GM23338 (cell line): Measurements from ENCODE around the gene ANTKMT. TPM values are rescaled to one million over a fixed set of nuclear protein-coding genes. Genes with fewer than 3 reads are reported as not detected.

ENCODE experiments used
- ATAC-seq: fragments of 200-7000 bp; cut with Tn5 transposase; 3 replicates; pipeline ENCODE4 v1.9.1; 2020
- DNase-seq: peaks from one replicate; pipeline ENCODE4 v3.0.0-alpha.2; 2015; ENCODE audit warnings: low spot score
- H2AFZ ChIP-seq: fragments of 200-600 bp; sonication (generic); 2 replicates; pipeline ENCODE4 v1.8.0; 2016; ENCODE audit warnings: antibody characterized with exemption, mild to moderate bottlenecking, moderate library complexity
- H3F3A ChIP-seq: fragments of 200-600 bp; sonication (generic); replicated peaks from 2 replicates; pipeline ENCODE4 v1.8.0; 2017; ENCODE audit warnings: antibody characterized with exemption, mixed run types, low read depth
- H3K27ac ChIP-seq: fragments of 200-600 bp; sonication (generic); 2 replicates; pipeline ENCODE4 v1.6.1; 2016; ENCODE audit warnings: low read depth
- H3K27me3 ChIP-seq: fragments of 200-600 bp; sonication (generic); 2 replicates; pipeline ENCODE4 v1.8.0; 2016; ENCODE audit warnings: mild to moderate bottlenecking, mixed run types, moderate library complexity; ENCODE audit not compliant: insufficient read depth
- H3K36me3 ChIP-seq: fragments of 200-600 bp; sonication (generic); 2 replicates; pipeline ENCODE4 v1.8.0; 2016; ENCODE audit warnings: mild to moderate bottlenecking; ENCODE audit not compliant: insufficient read depth
- H3K4me1 ChIP-seq: fragments of 200-600 bp; sonication (generic); 2 replicates; pipeline ENCODE4 v1.8.0; 2016; ENCODE audit warnings: mild to moderate bottlenecking, moderate library complexity; ENCODE audit not compliant: insufficient read depth
- H3K4me2 ChIP-seq: fragments of 200-600 bp; sonication (generic); 2 replicates; pipeline ENCODE4 v1.7.1; 2017; ENCODE audit warnings: mixed run types
- H3K4me3 ChIP-seq: fragments of 200-600 bp; sonication (generic); 2 replicates; pipeline ENCODE4 v1.6.1; 2016; ENCODE audit warnings: mixed run types
- H3K79me2 ChIP-seq: fragments of 200-600 bp; sonication (generic); replicated peaks from 2 replicates; pipeline ENCODE4 v1.8.0; 2017; ENCODE audit warnings: mild to moderate bottlenecking; ENCODE audit not compliant: insufficient read depth
- H3K9me2 ChIP-seq: fragments of 200-600 bp; sonication (generic); 2 replicates; pipeline ENCODE4 v1.8.0; 2017; ENCODE audit not compliant: insufficient read depth
- H4K20me1 ChIP-seq: fragments of 200-600 bp; sonication (generic); replicated peaks from 2 replicates; pipeline ENCODE4 v1.8.0; 2017; ENCODE audit warnings: mild to moderate bottlenecking; ENCODE audit not compliant: insufficient read depth
- H3K27ac Mint-ChIP-seq: 2 replicates; pipeline ENCODE4 v1.8.0; 2020; ENCODE audit warnings: inconsistent platforms, mild to moderate bottlenecking, moderate library complexity, mixed read lengths
- H3K27me3 Mint-ChIP-seq: 3 replicates; pipeline ENCODE4 v1.8.0; 2022; ENCODE audit warnings: low read depth, mild to moderate bottlenecking, moderate library complexity, mixed read lengths, inconsistent platforms; ENCODE audit not compliant: insufficient read depth, poor library complexity
- H3K36me3 Mint-ChIP-seq: 3 replicates; pipeline ENCODE4 v1.8.0; 2021; ENCODE audit warnings: low read depth, mild to moderate bottlenecking, inconsistent platforms, moderate library complexity, mixed read lengths
- H3K4me1 Mint-ChIP-seq: 3 replicates; pipeline ENCODE4 v1.8.0; 2020; ENCODE audit warnings: mild to moderate bottlenecking, inconsistent platforms, mixed read lengths
- H3K4me3 Mint-ChIP-seq: 3 replicates; pipeline ENCODE4 v1.8.0; 2021; ENCODE audit warnings: moderate library complexity, mild to moderate bottlenecking, inconsistent platforms, mixed read lengths
- H3K9me3 Mint-ChIP-seq: 3 replicates; pipeline ENCODE4 v1.8.0; 2020; ENCODE audit warnings: moderate library complexity, mild to moderate bottlenecking, inconsistent platforms, mixed read lengths
- EZH2 ChIP-seq: fragments of 200-600 bp; sonication (generic); IDR thresholded peaks from one replicate; pipeline ENCODE4 v1.8.0; 2017; ENCODE audit warnings: antibody characterized with exemption, mild to moderate bottlenecking, low read depth; ENCODE audit not compliant: unreplicated experiment
- NANOG ChIP-seq: IDR thresholded peaks from 2 replicates; pipeline ENCODE4 v1.6.1; 2016; ENCODE audit warnings: antibody characterized with exemption, borderline replicate concordance
- REST ChIP-seq: IDR thresholded peaks from one replicate; pipeline ENCODE4 v1.6.1; 2018; ENCODE audit warnings: antibody characterized with exemption; ENCODE audit not compliant: unreplicated experiment
- ZNF462 ChIP-seq: fragments of 250-450 bp; sonication (Bioruptor Pico); IDR thresholded peaks from 2 replicates; pipeline ENCODE4 v1.5.0; 2020; ENCODE audit warnings: mild to moderate bottlenecking, moderate library complexity
- polyA plus RNA-seq: library from polyadenylated mRNA; unstranded; fragments of >200 nt; fragmentation: Nextera tagmentation; extraction: Ambion mirVana; gene quantifications from 2 replicates; pipeline ENCODE4 v1.2.1, GENCODE V29; 2016
- total RNA-seq: library from RNA; depleted of rRNA; stranded (reverse); fragments of >200 nt; shearing (Covaris generic); gene quantifications from 2 replicates; pipeline ENCODE4 v1.2.3, GENCODE V29; 2014

Gene ANTKMT
- total and polyA plus RNA-seq, 2 experiments from 2014 or later: 23.8 to 37.2 TPM

- Histone ChIP-seq H4K20me1 (no peaks in the 10 kb centered on the region; the same call in 1 of the 2 replicates), H2AFZ (no peak overlapping the region), H3K4me2 (peak overlapping the region; percentile 80), H3K4me1 (no peaks in the 10 kb centered on the region), H3K27me3 (peaks cover 92% of the 10 kb centered on the region), H3K36me3 (no peaks in the 10 kb centered on the region), H3K9me2 (no peaks in the 10 kb centered on the region), H3F3A (0 out of 2 replicates have a peak, but pooled peaks cover 6% of the 10 kb centered on the region), H3K27ac (no peak overlapping the region), H3K4me3 (peak overlapping the region; percentile 57), H3K79me2 (no peaks in the 10 kb centered on the region)
- DNase-seq (no peak), ATAC-seq (peak; percentile 2; the same call in 1 of the 3 replicates)
- no peaks in the 10 kb centered on the region for H3K4me1 Mint-ChIP-seq
- TF ChIP-seq ZNF462 (CRISPR knock-in tag): no peak
- TF ChIP-seq EZH2: peak; percentile 63
- TF ChIP-seq NANOG: no peak
- TF ChIP-seq REST: peak; percentile 48
- peaks cover 79% of the 10 kb centered on the region for H3K27me3 Mint-ChIP-seq
- peak overlapping the region; percentile 48; the same call in 2 of the 3 replicates for H3K4me3 Mint-ChIP-seq
- H3K9me3 Mint-ChIP-seq: no peaks in the 10 kb centered on the region; the same call in 2 of the 3 replicates
- H3K36me3 Mint-ChIP-seq: no peaks in the 10 kb centered on the region
- H3K27ac Mint-ChIP-seq: no peak overlapping the region
Measured at GRCh38 chr16:704552-705380, 16.2 kb upstream of the ANTKMT start.
